GM19238 (cell line): ENCODE data around the gene SMAD6.
"Not testable (repeated sequence)": the region's sequence is repeated elsewhere in the genome, so short reads cannot be mapped to it uniquely, and the experiment has no call there.

Source experiments
- DNase-seq: peaks from one replicate; pipeline ENCODE4 v3.0.0; 2011; ENCODE audit warnings: low spot score; ENCODE audit not compliant: insufficient read length

The SMAD6 gene

GRCh38 chr15:66675446-66675845, 26.6 kb upstream of the SMAD6 start:
- no peak for DNase-seq

- no peak for DNase-seq
These were observed 24.7 kb upstream of the SMAD6 start for GRCh38 chr15:66677336-66677735.

GRCh38 chr15:66679061-66679656, 22.9 kb upstream of the SMAD6 start:
- DNase-seq, result no peak

GRCh38 chr15:66679657-66680108, 22.4 kb upstream of the SMAD6 start:
- DNase-seq, result no peak

GRCh38 chr15:66680502-66680901, 21.5 kb upstream of the SMAD6 start:
- DNase-seq, result no peak

GRCh38 chr15:66681395-66681794, 20.6 kb upstream of the SMAD6 start:
- no peak for DNase-seq

GRCh38 chr15:66682246-66682645, 19.8 kb upstream of the SMAD6 start:
- no peak for DNase-seq

- no peak for DNase-seq
These were observed 19.2 kb upstream of the SMAD6 start for GRCh38 chr15:66682865-66683264.

- DNase-seq, result no peak
These were observed 17.8 kb upstream of the SMAD6 start for GRCh38 chr15:66684136-66684681.

GRCh38 chr15:66685638-66686150, 16.3 kb upstream of the SMAD6 start:
- no peak for DNase-seq

GRCh38 chr15:66690912-66691311, 11.1 kb upstream of the SMAD6 start:
- not testable (repeated sequence) for DNase-seq

GRCh38 chr15:66691727-66692126, 10.3 kb upstream of the SMAD6 start:
- no peak for DNase-seq

- no peak for DNase-seq
These were observed 9.6 kb upstream of the SMAD6 start for GRCh38 chr15:66692391-66692790.

GRCh38 chr15:66692808-66693596, 9.0 kb upstream of the SMAD6 start:
- DNase-seq, result no peak

GRCh38 chr15:66696770-66697169, 5.3 kb upstream of the SMAD6 start:
- no peak for DNase-seq

- no peak for DNase-seq
These were observed 3.6 kb upstream of the SMAD6 start for GRCh38 chr15:66698318-66698961.

GRCh38 chr15:66698971-66699370, 3.1 kb upstream of the SMAD6 start:
- no peak for DNase-seq

GRCh38 chr15:66700412-66700801, 1.6 kb upstream of the SMAD6 start:
- DNase-seq, result no peak

- DNase-seq, result peak; percentile 93
These were observed 1.1 kb upstream of the SMAD6 start for GRCh38 chr15:66700802-66701421.

- DNase-seq, result peak; percentile 59
These were observed 508 bp upstream of the SMAD6 start for GRCh38 chr15:66701422-66702034.
